CD14-positive monocyte (primary cell): ENCODE results near the gene RAPGEF2. TPM values are rescaled to one million over a fixed set of nuclear protein-coding genes. Genes with fewer than 3 reads are reported as not detected.

ENCODE experiments used
- DNase-seq, 3 donors: peaks; one replicate each; pipeline ENCODE4 v3.0.0-alpha.2; 2011 to 2022
- H2AFZ ChIP-seq: 2 replicates; pipeline ENCODE4 v1.6.0; 2012; ENCODE audit warnings: mild to moderate bottlenecking, low read depth, low read length, inconsistent platforms; ENCODE audit not compliant: insufficient read depth, poor library complexity, severe bottlenecking
- H3K27ac ChIP-seq, 2 donors: 1 replicate in 1 of 2; 2 replicates in 1 of 2; pipeline ENCODE4 v1.5.1; 2012 to 2013; ENCODE audit warnings: low read length in 2 of 2, control low read depth in 1 of 2, inconsistent platforms in 1 of 2, low read depth in 1 of 2, mild to moderate bottlenecking in 1 of 2
- H3K27me3 ChIP-seq, 2 donors: one replicate each; pipeline versions ENCODE4 v1.6.0 to v1.6.1; 2011 to 2013; ENCODE audit warnings: low read length in 2 of 2; ENCODE audit not compliant: control insufficient read depth in 2 of 2, insufficient read depth in 2 of 2
- H3K36me3 ChIP-seq, 2 donors: replicated peaks in 1 of 2; 1 replicate in 1 of 2; 2 replicates in 1 of 2; pipeline versions ENCODE4 v1.5.1 to v1.6.1; 2012 to 2013; ENCODE audit warnings: low read length in 2 of 2, control low read depth in 1 of 2, inconsistent platforms in 1 of 2, mild to moderate bottlenecking in 1 of 2; ENCODE audit not compliant: insufficient read depth in 2 of 2, control insufficient read depth in 1 of 2
- H3K4me1 ChIP-seq, 2 donors: 1 replicate in 1 of 2; 2 replicates in 1 of 2; pipeline versions ENCODE4 v1.5.1 to v1.6.1; 2012 to 2013; ENCODE audit warnings: low read length in 2 of 2, control low read depth in 1 of 2, inconsistent platforms in 1 of 2, mild to moderate bottlenecking in 1 of 2, moderate library complexity in 1 of 2; ENCODE audit not compliant: insufficient read depth in 2 of 2, control insufficient read depth in 1 of 2
- H3K4me2 ChIP-seq: replicated peaks from 2 replicates; pipeline ENCODE3; 2012; ENCODE audit warnings: low read length, moderate library complexity, mild to moderate bottlenecking; ENCODE audit not compliant: poor library complexity, severe bottlenecking; ENCODE audit errors: extremely low read depth
- H3K4me3 ChIP-seq, 3 experiments: fragments of 200-600 bp in 1 of 3; sonication (generic) in 1 of 3; replicated peaks in 1 of 3; 1 replicate in 2 of 3; 2 replicates in 1 of 3; pipeline ENCODE4 v1.5.1; 2011 to 2013; ENCODE audit warnings: low read length in 3 of 3, mild to moderate bottlenecking in 3 of 3, control low read depth in 2 of 3, low read depth in 2 of 3, inconsistent platforms in 1 of 3, moderate library complexity in 1 of 3
- H3K79me2 ChIP-seq: 2 replicates; pipeline ENCODE4 v1.6.0; 2012; ENCODE audit warnings: mild to moderate bottlenecking, control low read depth, inconsistent platforms, low read length, moderate library complexity; ENCODE audit not compliant: insufficient read depth
- H3K9ac ChIP-seq: 2 replicates; pipeline ENCODE4 v1.6.0; 2017; ENCODE audit warnings: low read length, mild to moderate bottlenecking; ENCODE audit not compliant: insufficient read depth, poor library complexity, severe bottlenecking
- H3K9me3 ChIP-seq, 2 donors: replicated peaks in 1 of 2; 1 replicate in 1 of 2; 2 replicates in 1 of 2; pipeline versions ENCODE4 v1.5.1 to v1.6.1; 2012 to 2013; ENCODE audit warnings: low read length in 2 of 2, control low read depth in 1 of 2; ENCODE audit not compliant: control insufficient read depth in 1 of 2, insufficient read depth in 1 of 2
- H4K20me1 ChIP-seq: 2 replicates; pipeline ENCODE4 v1.6.0; 2012; ENCODE audit warnings: mild to moderate bottlenecking, low read length, control low read depth, moderate library complexity; ENCODE audit not compliant: insufficient read depth
- H3K27ac Mint-ChIP-seq, 7 donors: one replicate each; pipeline ENCODE4 v1.8.0; 2020; ENCODE audit warnings: mild to moderate bottlenecking in 7 of 7, mixed read lengths in 7 of 7, moderate library complexity in 6 of 7, inconsistent platforms in 2 of 7
- H3K27me3 Mint-ChIP-seq, 3 donors: one replicate each; pipeline ENCODE4 v1.8.0; 2021 to 2022; ENCODE audit warnings: low read depth in 3 of 3, mild to moderate bottlenecking in 3 of 3, mixed read lengths in 3 of 3, moderate library complexity in 3 of 3, inconsistent platforms in 1 of 3
- H3K36me3 Mint-ChIP-seq, 2 donors: one replicate each; pipeline ENCODE4 v1.8.0; 2020; ENCODE audit warnings: mixed read lengths in 2 of 2, inconsistent platforms in 1 of 2, mild to moderate bottlenecking in 1 of 2
- H3K4me1 Mint-ChIP-seq: one replicate; pipeline ENCODE4 v1.8.0; 2020; ENCODE audit warnings: mild to moderate bottlenecking, mixed read lengths
- H3K4me3 Mint-ChIP-seq, 2 donors: one replicate each; pipeline ENCODE4 v1.8.0; 2020; ENCODE audit warnings: mild to moderate bottlenecking in 2 of 2, mixed read lengths in 2 of 2, moderate library complexity in 1 of 2
- H3K9me3 Mint-ChIP-seq, 7 donors: one replicate each; pipeline ENCODE4 v1.8.0; 2020 to 2022; ENCODE audit warnings: mixed read lengths in 7 of 7, mild to moderate bottlenecking in 6 of 7, moderate library complexity in 6 of 7, inconsistent platforms in 2 of 7
- WGBS: methylation state at CpG from one replicate; pipeline ENCODE4 v1.1.5; 2013; ENCODE audit warnings: missing lambda C conversion rate; ENCODE audit not compliant: insufficient coverage; 5-methylcytosine and 5-hydroxymethylcytosine counted together
- intact Hi-C, 2 donors: fragments of 100-400 bp; cut with micrococcal nuclease; formaldehyde crosslinking; loops; one replicate each; pipeline versions ENCODE4 v1.15.0 to v1.15.1; 2023
- polyA plus RNA-seq, 3 donors: library from polyadenylated mRNA; depleted of rRNA in 1 of 3; unstranded in 2 of 3; stranded (reverse) in 1 of 3; fragments of 300-500 nt in 2 of 3; fragments of >200 nt in 1 of 3; fragmentation: Illumina TruSeq in 2 of 3; gene quantifications; 1 replicate in 2 of 3; 2 replicates in 1 of 3; pipeline ENCODE4 v1.2.3, GENCODE V29; 2012 to 2021
- TF ChIP-seq, protein P1 (sequence below): fragments of 200-600 bp; IDR thresholded peaks from one replicate; pipeline ENCODE4 v1.8.0; 2022; ENCODE audit warnings: antibody characterized with exemption, mild to moderate bottlenecking

Gene RAPGEF2
- polyA plus RNA-seq, 3 donors: 1.5 to 29.8 (median 2.0) TPM

DNA sequence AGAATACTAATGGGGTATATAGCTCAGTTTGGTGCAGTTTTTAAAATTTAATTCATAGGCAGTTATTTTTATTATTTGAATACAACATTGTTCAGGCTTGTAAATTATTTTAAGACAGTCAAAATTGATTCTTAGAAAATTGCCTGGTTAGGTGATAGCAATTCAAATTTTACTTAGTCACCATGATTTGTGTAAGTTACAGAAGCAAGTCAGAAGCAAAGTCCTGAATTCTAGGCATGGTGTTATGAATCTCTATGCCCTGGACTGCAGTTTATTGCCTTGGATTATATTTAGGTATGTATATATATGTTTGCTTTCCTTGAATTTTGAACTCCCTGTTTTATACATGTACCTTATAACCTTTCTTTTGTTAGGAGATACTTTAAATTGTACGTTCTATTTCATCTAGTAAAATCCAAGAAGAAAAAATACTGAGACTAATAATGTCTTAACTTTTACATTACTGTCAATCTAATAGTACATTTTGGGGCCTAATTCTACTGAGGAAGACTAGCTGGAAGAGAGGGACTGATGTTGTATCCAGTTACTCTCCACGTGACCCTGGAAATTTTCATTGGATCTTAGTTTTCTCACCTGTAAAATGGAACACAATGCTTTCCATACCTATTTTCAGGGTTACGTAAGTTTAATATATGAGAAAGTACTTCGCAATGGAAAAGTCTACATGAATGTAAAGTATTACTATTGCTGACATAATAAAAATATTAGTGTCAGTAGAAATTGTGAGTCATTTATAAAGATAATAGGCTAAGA, 25.1 kb downstream of the RAPGEF2 start:
- no CpG with 5 or more reads among the region's 4 CpGs for WGBS
- H3K4me1 ChIP-seq: no peaks in the 10 kb centered on the region
- H3K27me3 ChIP-seq: no peaks in the 10 kb centered on the region
- Mint-ChIP-seq H3K27me3 (no peaks in the 10 kb centered on the region), H3K27ac (no peak overlapping the region), H3K36me3 (peaks cover 1 to 5% of the 10 kb centered on the region in 2 donors), H3K9me3 (no peaks in the 10 kb centered on the region), H3K4me1 (peaks cover 13% of the 10 kb centered on the region), H3K4me3 (no peak overlapping the region)
- H4K20me1 ChIP-seq: peaks cover 95% of the 10 kb centered on the region
- intact Hi-C loops: no loop called here
- no peak overlapping the region for H3K27ac ChIP-seq
- TF ChIP-seq, protein P1, sequence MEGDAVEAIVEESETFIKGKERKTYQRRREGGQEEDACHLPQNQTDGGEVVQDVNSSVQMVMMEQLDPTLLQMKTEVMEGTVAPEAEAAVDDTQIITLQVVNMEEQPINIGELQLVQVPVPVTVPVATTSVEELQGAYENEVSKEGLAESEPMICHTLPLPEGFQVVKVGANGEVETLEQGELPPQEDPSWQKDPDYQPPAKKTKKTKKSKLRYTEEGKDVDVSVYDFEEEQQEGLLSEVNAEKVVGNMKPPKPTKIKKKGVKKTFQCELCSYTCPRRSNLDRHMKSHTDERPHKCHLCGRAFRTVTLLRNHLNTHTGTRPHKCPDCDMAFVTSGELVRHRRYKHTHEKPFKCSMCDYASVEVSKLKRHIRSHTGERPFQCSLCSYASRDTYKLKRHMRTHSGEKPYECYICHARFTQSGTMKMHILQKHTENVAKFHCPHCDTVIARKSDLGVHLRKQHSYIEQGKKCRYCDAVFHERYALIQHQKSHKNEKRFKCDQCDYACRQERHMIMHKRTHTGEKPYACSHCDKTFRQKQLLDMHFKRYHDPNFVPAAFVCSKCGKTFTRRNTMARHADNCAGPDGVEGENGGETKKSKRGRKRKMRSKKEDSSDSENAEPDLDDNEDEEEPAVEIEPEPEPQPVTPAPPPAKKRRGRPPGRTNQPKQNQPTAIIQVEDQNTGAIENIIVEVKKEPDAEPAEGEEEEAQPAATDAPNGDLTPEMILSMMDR: no peak
- no peak overlapping the region for H3K9ac ChIP-seq
- H3K9me3 ChIP-seq: no peaks in the 10 kb centered on the region
- H3K4me2 ChIP-seq: no peak overlapping the region
- H2AFZ ChIP-seq: no peak overlapping the region
- no peak for DNase-seq
- no peak overlapping the region for H3K4me3 ChIP-seq
- H3K79me2 ChIP-seq: peaks cover 40% of the 10 kb centered on the region
- no peaks in the 10 kb centered on the region for H3K36me3 ChIP-seq

DNA sequence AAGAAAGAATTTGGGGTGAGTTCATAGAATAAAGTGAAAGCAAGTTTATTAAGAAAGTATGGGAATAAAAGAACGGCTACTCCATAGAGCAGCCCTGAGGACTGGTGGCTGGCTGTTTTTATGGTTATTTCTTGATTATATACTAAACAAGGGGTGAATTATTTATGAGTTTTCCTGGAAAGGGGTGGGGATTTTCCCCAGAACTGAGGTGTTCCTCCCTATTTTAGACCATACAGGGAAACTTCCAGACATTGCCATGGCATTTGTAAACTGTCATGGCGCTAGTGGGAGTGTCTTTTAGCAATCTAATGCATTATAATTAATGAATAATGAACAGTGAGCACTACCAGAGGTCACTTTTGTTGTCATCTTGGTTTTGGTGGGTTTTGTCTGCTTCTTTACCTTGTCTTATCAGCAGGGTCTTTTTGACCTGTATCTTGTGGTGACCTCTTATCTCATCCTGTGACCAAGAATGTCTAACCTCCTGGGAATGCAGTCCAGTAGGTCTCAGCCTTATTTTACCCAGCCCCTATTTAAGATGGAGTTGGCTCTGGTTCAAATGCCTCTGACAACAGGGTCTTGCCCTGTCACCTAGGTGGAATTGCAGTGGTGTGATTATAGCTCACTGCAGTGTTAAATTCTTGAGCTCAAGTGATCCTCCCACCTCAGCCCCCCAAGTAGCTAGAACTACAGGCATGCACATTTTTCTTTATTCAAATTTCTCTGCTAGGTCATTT, 27.1 kb downstream of the RAPGEF2 start:
- peaks cover 47% of the 10 kb centered on the region for H3K79me2 ChIP-seq
- TF ChIP-seq, protein P1: no peak
- no peak overlapping the region for H3K27ac ChIP-seq
- intact Hi-C loops: no loop called here
- no peak for DNase-seq
- H3K4me1 ChIP-seq: no peaks in the 10 kb centered on the region
- no peak overlapping the region for H3K4me2 ChIP-seq
- H3K9ac ChIP-seq: no peak overlapping the region
- H3K27me3 Mint-ChIP-seq: peaks cover 0 to 1% (median 0%) of the 10 kb centered on the region in 3 donors
- no peak overlapping the region for H3K4me3 ChIP-seq
- peaks cover 0 to 3% of the 10 kb centered on the region in 2 donors for H3K36me3 Mint-ChIP-seq
- no CpG with 5 or more reads among the region's 2 CpGs for WGBS
- peaks cover 24% of the 10 kb centered on the region for H3K4me1 Mint-ChIP-seq
- H3K4me3 Mint-ChIP-seq: no peak overlapping the region
- no peaks in the 10 kb centered on the region for H3K27me3 ChIP-seq
- peaks cover 94% of the 10 kb centered on the region for H4K20me1 ChIP-seq
- H2AFZ ChIP-seq: no peak overlapping the region
- H3K27ac Mint-ChIP-seq: no peak overlapping the region
- H3K36me3 ChIP-seq: no peaks in the 10 kb centered on the region
- no peaks in the 10 kb centered on the region for H3K9me3 Mint-ChIP-seq
- H3K9me3 ChIP-seq: no peaks in the 10 kb centered on the region
